Activated CD4-positive, CD25-positive, alpha-beta regulatory T cell treated with anti-CD3 and anti-CD28 coated beads, Interleukin-2, amount 50 U/mL, for 24 hours (primary cell): ENCODE measurements around the gene GRAMD1A.
"Not testable (repeated sequence)": the region's sequence is repeated elsewhere in the genome, so short reads cannot be mapped to it uniquely, and the experiment has no call there.

ENCODE experiments used
- ATAC-seq, 2 donors: fragments of 150-1000 bp; cut with Tn5 transposase; one replicate each; pipeline ENCODE4 v1.10.0; 2021; ENCODE audit warnings: mild to moderate bottlenecking in 1 of 2, moderate library complexity in 1 of 2

Gene GRAMD1A

DNA sequence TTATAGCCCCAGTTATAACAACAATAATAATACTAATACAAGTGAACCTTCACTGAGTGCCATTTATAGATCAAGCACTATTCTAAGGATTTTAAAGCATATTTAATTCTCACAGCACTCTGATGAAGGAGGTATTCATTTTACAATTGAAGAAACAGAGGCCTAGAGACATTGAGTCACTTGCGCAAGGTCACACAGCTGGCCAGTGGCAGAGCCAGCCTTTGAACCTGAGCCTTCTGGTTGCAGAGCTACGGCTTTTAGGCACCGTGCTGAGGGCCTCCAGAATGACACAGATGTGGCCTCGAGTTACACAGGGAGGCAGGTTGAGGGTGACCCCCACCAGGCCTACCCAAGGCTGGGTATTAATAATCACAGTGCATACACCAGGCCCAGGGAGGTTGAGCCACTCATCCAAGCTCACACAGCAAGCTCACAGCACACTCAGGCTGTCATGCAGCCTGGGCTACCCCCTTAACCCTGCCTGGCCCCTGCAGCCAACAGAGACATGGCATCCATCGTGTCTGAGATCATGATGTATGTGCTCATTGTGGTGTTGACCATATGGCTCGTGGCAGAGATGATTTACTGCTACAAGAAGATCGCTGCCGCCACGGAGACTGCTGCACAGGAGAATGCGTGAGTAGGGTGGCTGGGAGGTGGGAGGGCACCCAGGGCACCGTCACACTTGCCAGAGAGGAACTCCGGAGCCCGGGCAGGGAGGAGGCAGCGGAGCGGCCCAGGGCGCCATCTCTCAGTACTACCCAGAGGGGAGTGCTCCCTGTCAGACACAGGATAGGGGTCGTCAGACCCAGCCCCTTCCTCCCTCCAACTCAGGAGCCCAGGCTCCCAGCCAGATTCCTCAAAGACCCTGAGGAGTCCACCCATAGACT is 38.7 kb downstream of the GRAMD1A start:
- ATAC-seq = no peak

GRCh38 chr19:35039881-35040825 is 40.0 kb downstream of the GRAMD1A start:
- ATAC-seq = peak in 1 of 2 donors; percentile 25

- peak; percentile 36 to 49 for ATAC-seq
Observed at GRCh38 chr19:35040826-35041547, 40.9 kb downstream of the GRAMD1A start.

DNA sequence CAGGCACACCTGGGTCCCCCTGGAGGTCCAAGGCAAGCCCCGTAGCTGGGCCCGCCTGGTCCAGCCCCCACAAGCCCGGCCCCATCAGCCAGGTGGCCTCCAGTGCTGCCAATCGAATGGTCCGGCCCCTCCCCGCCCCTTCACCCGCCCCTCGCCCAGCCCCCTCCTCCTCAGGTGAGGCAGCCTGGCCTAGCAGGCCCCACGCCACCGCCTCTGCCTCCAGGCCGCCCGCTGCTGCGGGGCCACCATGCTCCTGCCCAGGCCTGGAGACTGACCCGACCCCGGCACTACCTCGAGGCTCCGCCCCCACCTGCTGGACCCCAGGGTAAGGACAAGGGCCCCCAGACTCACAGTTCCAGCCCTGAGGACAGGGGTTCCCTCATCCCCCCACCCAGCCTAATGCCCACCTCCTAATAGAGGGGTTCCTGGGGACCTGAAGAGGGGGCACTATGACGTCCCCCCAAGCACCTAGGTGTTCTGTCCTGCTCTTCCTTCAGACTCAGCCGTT is 41.5 kb downstream of the GRAMD1A start, which contains the start of gene HPN:
HPN (plus strand) TSS at position 174 of the 508 bp plus-strand sequence. CDS start 786 bp downstream, outside the sequence.
- ATAC-seq = no peak

DNA sequence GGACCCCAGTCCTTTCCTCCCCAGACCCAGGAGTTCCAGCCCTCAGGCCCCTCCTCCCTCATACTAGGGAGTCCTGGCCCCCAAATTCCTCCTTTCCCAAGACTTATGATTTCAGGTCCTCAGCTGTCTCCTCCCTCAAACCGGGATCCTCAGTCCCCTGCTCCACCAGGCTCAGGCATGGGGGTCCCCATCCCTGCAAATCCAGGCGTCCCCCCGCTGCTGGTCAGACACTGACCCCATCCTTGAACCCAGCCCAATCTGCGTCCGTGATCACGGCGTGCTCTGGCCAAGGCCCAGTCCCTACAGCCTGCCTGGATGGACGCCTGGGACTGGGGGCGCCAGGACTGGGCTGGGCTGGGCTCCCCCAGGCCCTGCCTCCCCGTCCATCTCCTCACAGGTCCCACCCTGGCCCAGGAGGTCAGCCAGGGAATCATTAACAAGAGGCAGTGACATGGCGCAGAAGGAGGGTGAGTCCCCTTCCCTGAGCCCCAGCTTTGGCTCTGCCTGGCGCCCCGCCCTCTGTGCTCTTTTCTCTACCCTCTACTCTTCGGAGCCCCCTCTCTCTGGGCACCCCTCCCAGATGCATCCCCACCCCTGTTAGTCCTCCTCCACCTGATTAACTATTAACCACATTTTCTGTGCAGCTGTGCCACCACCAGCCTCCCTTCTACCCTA is 42.1 kb downstream of the GRAMD1A start:
- ATAC-seq = no peak

GRCh38 chr19:35042954-35043604 is 43.0 kb downstream of the GRAMD1A start:
- ATAC-seq = no peak

DNA sequence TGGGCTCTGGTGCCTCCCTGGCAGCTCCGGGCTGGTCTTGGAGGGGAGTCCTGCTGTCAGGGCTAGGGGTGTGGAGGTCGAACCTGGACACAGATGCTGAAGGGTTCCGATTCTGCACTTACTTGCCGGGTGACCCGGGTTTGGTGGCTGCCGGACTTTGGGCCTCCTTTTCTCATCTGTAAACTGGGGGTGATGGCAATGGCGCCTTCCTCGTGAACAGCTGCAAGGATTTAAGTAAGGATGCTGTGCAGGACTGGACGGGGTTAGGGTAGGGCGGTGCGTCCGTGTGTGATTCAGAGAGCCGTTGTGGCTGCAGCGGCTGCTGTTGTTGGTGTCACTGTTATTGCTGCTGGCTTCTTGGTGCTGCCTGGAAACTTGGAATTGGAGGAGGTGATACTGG is 43.8 kb downstream of the GRAMD1A start:
- no peak for ATAC-seq

DNA sequence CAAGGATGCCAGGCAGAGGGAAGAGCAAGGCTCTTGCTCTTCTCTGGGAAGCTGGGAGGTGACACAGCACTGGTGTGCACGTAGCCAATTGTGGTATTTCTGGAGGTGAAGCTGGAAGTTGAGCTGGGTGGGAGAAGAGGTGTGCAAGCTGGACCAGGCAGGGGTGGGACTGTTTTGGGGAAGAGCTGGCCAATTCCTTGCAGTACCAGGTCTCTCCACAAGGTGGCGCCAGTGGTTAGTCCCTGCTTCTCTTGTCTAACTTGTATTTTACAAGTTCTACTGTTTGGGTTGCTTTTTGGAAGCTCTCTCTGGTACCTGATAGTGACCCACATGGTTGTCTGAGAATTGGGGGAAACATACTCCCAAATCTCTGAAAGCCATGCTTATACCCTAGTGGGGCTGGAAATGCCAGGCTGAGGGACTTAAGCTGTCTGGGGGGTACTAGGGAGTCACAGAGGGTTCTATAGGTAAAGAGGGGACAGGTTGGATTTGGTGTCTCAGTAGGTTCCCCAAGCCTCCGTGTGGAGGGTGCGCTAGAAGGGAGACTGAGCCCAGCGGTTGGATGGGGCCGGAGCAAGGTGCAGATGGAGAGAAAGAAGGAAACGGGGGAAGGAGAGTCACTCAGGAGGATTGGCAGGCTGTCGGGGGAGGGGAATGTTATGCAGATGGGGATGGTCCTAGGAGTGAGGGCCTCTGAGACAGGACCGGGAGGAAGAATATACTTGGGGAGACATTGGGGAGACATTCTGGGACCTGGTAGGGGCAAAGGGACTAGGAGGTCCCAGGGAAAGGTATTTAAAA is 44.4 kb downstream of the GRAMD1A start:
- ATAC-seq = no peak

DNA sequence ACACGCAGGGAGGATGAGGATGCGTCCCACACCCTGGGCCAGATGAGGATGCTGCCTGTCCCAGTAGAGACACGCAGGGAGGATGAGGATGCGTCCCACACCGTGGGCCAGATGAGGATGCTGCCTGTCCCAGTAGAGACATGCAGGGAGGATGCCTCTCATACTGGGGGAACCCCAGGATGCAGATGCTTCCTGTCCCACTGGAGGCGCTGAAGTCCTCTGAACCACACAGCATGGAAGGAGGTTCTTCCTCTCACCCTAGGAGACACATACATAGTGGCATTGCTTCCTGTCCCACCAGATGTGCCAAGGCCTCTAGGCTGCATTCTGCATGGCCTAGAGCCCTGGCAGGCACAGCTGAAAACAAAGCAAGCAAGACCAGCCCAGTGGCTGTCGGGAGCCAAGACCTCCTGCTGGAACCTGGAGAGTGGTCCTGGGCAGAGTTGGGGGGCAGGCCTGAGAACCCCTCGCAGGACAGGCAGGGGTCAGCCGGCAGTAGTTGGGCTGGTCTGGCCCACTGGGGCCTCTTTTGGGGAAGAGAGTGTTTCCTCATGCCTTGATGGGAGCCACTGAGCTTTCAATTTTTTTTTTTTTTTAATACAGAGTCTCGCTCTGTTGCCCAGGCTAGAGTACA is 45.7 kb downstream of the GRAMD1A start:
- peak; percentile 77 to 79 for ATAC-seq

- ATAC-seq = no peak
Observed at GRCh38 chr19:35046461-35046860, 46.3 kb downstream of the GRAMD1A start.

DNA sequence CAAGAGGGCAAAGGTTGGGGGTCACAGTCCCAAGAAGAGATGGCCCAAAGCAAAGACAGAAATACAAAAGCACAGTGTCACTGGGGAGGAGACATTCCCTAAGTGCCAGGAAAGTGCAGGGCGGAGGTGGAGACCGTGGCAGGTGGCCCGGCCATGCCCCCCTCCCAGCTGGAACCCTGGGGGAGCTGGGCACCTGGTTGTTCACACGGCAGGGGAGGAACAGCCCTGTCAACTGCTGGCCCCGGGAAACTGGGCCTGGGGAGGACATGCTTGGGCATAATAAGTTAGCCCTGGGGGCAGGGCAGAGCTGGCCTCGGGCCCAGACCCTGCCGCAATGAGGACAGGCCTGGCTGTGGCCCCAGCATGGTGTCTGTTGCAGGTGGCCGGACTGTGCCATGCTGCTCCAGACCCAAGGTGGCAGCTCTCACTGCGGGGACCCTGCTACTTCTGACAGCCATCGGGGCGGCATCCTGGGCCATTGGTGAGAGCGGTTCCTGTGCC is 48.8 kb downstream of the GRAMD1A start:
- ATAC-seq = no peak

DNA sequence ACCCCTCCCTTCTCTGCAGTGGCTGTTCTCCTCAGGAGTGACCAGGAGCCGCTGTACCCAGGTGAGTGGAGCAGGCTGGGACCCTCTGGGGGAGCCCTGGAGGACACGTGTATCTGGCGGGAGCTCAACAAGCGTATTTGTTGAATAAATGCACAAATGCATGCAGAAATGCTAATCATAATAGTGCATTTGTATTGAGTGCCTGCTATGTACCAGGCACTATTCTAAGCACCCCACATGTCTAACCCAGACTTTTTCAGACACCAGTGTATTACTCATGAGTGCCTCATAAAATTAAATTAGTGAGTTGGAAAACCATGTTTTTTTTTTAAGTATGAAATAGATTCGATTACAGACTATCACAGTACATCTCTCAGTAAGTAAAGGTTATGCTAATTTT is 49.3 kb downstream of the GRAMD1A start:
- ATAC-seq = no peak

- ATAC-seq = not testable (repeated sequence)
Observed at GRCh38 chr19:35050662-35051061, 50.5 kb downstream of the GRAMD1A start.

GRCh38 chr19:35051268-35051667 is 51.1 kb downstream of the GRAMD1A start:
- not testable (repeated sequence) for ATAC-seq

DNA sequence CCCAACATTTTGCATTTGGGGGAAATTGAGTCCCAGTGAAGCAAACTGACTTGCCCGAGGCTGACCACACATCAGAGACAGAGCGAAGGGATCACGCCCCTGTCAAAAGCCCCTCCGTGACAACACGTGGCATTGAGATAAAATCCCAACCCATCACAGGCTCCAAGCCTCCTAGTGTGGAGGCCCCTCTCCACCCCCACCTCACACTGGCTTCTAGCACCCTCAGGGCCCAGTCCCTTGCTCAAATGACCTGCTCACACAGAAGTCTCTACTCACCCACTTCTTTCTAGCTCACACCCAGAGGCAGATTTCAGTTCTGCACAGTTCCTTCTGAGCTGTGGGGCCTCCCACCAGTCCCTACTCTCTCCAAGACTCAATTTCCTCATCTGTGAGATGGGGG is 51.7 kb downstream of the GRAMD1A start:
- no peak for ATAC-seq

- ATAC-seq = no peak
Observed at GRCh38 chr19:35052599-35053190, 52.6 kb downstream of the GRAMD1A start.

DNA sequence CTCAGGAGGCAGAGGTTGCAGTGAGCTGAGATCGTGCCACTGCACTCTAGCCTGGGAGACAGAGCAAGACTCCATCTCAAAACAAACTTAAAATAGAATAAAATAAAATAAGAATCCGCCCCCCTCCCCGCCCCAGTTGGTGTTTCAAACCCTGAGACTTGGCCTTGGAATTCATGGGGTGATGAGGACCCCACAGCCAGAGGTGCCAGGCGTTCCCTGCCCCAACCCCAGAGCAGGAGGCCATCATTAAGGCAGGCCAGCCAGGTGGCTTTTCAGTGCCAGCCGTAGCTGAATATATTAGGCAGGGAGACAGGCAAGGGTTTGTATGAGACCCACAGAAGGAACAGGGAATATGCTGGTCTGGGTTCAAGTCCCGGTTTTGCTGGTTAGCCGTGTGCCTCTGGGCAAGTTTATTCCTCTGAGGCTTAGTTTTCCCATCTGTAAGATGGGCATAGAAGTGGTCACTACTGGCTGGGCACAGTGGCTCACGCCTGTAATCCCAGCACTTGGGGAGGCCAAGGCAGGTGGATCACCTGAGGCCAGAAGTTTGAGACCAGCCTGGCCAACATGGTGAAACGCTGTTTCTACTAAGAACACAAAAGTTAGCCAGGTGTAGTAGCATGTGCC is 53.7 kb downstream of the GRAMD1A start:
- no peak for ATAC-seq

DNA sequence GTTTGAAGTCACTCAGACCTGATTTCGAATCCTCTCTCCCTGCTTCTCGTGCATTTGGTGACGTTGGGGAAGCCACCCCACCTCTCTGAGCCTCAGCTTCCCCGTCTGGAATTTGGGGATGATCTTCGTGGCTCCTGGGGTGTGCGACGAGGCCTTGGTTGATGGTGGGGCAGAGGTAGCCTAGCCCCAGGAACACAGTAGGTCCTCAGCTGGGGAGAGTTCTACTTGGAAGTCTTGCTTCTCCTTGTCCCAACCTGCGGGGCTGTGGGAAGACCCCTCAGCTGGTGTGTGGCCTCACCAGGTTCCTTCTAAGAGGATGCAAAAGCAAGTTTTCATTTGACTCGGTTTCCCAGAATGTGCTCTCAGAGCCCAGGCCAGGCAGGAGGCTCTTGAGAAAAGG is 54.5 kb downstream of the GRAMD1A start:
- ATAC-seq = no peak

GRCh38 chr19:35055715-35056179 is 55.6 kb downstream of the GRAMD1A start:
- ATAC-seq = no peak
